T-cell (primary cell): ENCODE data around the gene BMI1. TPM values are rescaled to one million over a fixed set of nuclear protein-coding genes. Genes with fewer than 3 reads are reported as not detected.

Source experiments
- ATAC-seq, 4 experiments: fragments of 200-7000 bp in 3 of 4; fragments of 150-1000 bp in 1 of 4; cut with Tn5 transposase; replicated peaks in 1 of 4; 1 replicate in 3 of 4; 2 replicates in 1 of 4; pipeline ENCODE4 v1.10.0; 2021; ENCODE audit warnings: moderate library complexity in 3 of 4, mild to moderate bottlenecking in 2 of 4, moderate number of reproducible peaks in 1 of 4
- CTCF ChIA-PET, 2 donors: fragments of 300-600 bp; sonication (Branson Sonifier 250); formaldehyde crosslinking; loops; one replicate each; lab custom pipeline; 2022; ENCODE audit warnings: antibody characterized with exemption in 2 of 2; lab: Charles Lee
- POLR2A ChIA-PET, 2 donors: fragments of 300-600 bp; sonication (Branson Sonifier 250); formaldehyde crosslinking; loops; one replicate each; lab custom pipeline; 2022; ENCODE audit warnings: antibody characterized with exemption in 2 of 2; lab: Charles Lee
- DNase-seq, 35 experiments: peaks; one replicate each; pipeline versions ENCODE4 v3.0.0 to v3.0.0-alpha.2; 2013 to 2023
- H3K27ac ChIP-seq: one replicate; pipeline ENCODE4 v1.5.1; 2013; ENCODE audit warnings: low read length
- H3K27me3 ChIP-seq, 2 experiments: replicated peaks in 1 of 2; 1 replicate in 1 of 2; 2 replicates in 1 of 2; pipeline versions ENCODE4 v1.6.1 to v1.7.0; 2013; ENCODE audit warnings: low read length in 1 of 2, mixed read lengths in 1 of 2; ENCODE audit not compliant: control insufficient read depth in 2 of 2, insufficient read depth in 2 of 2; ENCODE audit errors: extremely low read depth in 1 of 2
- H3K36me3 ChIP-seq, 2 donors: 1 replicate in 1 of 2; 2 replicates in 1 of 2; pipeline versions ENCODE4 v1.6.1 to v1.7.0; 2013; ENCODE audit warnings: low read length in 1 of 2; ENCODE audit not compliant: control insufficient read depth in 2 of 2, insufficient read depth in 1 of 2; ENCODE audit errors: extremely low read depth in 1 of 2
- H3K4me1 ChIP-seq, 2 experiments: 1 replicate in 1 of 2; 2 replicates in 1 of 2; pipeline versions ENCODE4 v1.6.1 to v1.7.0; 2013; ENCODE audit warnings: low read length in 2 of 2, mixed read lengths in 1 of 2; ENCODE audit not compliant: insufficient read depth in 2 of 2, control insufficient read depth in 1 of 2; ENCODE audit errors: extremely low read depth in 1 of 2
- H3K4me3 ChIP-seq, 2 donors: 1 replicate in 1 of 2; 2 replicates in 1 of 2; pipeline versions ENCODE4 v1.5.1 to v1.7.0; 2013; ENCODE audit warnings: mild to moderate bottlenecking in 2 of 2, low read length in 1 of 2, moderate library complexity in 1 of 2; ENCODE audit not compliant: control insufficient read depth in 1 of 2; ENCODE audit errors: extremely low read depth in 1 of 2
- H3K9me3 ChIP-seq: 2 replicates; pipeline ENCODE4 v1.7.0; 2013
- H3K27ac Mint-ChIP-seq, 2 donors: one replicate each; pipeline ENCODE4 v1.8.0; 2020 to 2021; ENCODE audit warnings: mild to moderate bottlenecking in 2 of 2, mixed read lengths in 2 of 2
- H3K27me3 Mint-ChIP-seq, 2 donors: one replicate each; pipeline ENCODE4 v1.8.0; 2021 to 2022; ENCODE audit warnings: mixed read lengths in 2 of 2
- H3K36me3 Mint-ChIP-seq: one replicate; pipeline ENCODE4 v1.8.0; 2021; ENCODE audit warnings: mixed read lengths
- H3K4me1 Mint-ChIP-seq, 3 donors: one replicate each; pipeline ENCODE4 v1.8.0; 2020 to 2022; ENCODE audit warnings: mixed read lengths in 3 of 3, mild to moderate bottlenecking in 1 of 3
- H3K4me3 Mint-ChIP-seq, 3 donors: one replicate each; pipeline ENCODE4 v1.8.0; 2020 to 2022; ENCODE audit warnings: mild to moderate bottlenecking in 3 of 3, mixed read lengths in 3 of 3, moderate library complexity in 3 of 3
- H3K9me3 Mint-ChIP-seq, 3 donors: one replicate each; pipeline ENCODE4 v1.8.0; 2020 to 2022; ENCODE audit warnings: mixed read lengths in 3 of 3
- WGBS: methylation state at CpG from one replicate; pipeline ENCODE4 v1.1.5; 2013; ENCODE audit warnings: missing lambda C conversion rate; ENCODE audit not compliant: insufficient coverage; 5-methylcytosine and 5-hydroxymethylcytosine counted together
- total RNA-seq, 35 experiments: library from RNA in 6 of 35; stranded (reverse) in 6 of 35; fragments of 120-200 nt in 1 of 35; gene quantifications; one replicate each; pipeline versions ENCODE4 v1.2.1 to v1.2.4 and lab custom pipeline; 2013 to 2026

Gene BMI1
- total RNA-seq, 5 donors from 2014 or later (not counting 1 experiment from before 2014, with no cell fraction given): 48.9 to 69.2 (median 63.6) TPM

GRCh38 chr10:22317076-22317370 lies 3.9 kb upstream of the BMI1 start:
- no peaks in the 10 kb centered on the region for H3K36me3 ChIP-seq
- H3K27me3 ChIP-seq: peaks cover 0 to 17% of the 10 kb centered on the region in 2 experiments
- Mint-ChIP-seq H3K27ac (peak overlapping the region; percentile 87 to 91), H3K4me1 (peaks cover 28 to 43% (median 35%) of the 10 kb centered on the region in 3 donors), H3K36me3 (peaks cover 3% of the 10 kb centered on the region), H3K27me3 (peaks cover 4 to 10% of the 10 kb centered on the region in 2 donors), H3K9me3 (no peaks in the 10 kb centered on the region), H3K4me3 (peak overlapping the region; percentile 89 to 98 (median 89))
- CTCF ChIA-PET: interaction anchor here in 1 of 2 donors (1.0 to 2.0 kb wide), 3 partner anchors 88 to 821 kb away, joined by 3 to 6 read pairs (median 3); no protein-coding TSS in a partner anchor
- POLR2A ChIA-PET: interaction anchor here (0.8 to 2.4 kb wide), 2 partner anchors 88 kb away, joined by 3 to 12 read pairs; no protein-coding TSS in a partner anchor
- DNase-seq (peak in 8 of 35 experiments; percentile 5 to 61 (median 21)), ATAC-seq (no peak)
- H3K9me3 ChIP-seq: no peaks in the 10 kb centered on the region
- H3K27ac ChIP-seq: peak overlapping the region; percentile 83
- no CpG with 5 or more reads among the region's 9 CpGs for WGBS
- peaks cover 10 to 14% of the 10 kb centered on the region in 2 experiments for H3K4me1 ChIP-seq
- peak overlapping the region; percentile 86 to 95 for H3K4me3 ChIP-seq

DNA sequence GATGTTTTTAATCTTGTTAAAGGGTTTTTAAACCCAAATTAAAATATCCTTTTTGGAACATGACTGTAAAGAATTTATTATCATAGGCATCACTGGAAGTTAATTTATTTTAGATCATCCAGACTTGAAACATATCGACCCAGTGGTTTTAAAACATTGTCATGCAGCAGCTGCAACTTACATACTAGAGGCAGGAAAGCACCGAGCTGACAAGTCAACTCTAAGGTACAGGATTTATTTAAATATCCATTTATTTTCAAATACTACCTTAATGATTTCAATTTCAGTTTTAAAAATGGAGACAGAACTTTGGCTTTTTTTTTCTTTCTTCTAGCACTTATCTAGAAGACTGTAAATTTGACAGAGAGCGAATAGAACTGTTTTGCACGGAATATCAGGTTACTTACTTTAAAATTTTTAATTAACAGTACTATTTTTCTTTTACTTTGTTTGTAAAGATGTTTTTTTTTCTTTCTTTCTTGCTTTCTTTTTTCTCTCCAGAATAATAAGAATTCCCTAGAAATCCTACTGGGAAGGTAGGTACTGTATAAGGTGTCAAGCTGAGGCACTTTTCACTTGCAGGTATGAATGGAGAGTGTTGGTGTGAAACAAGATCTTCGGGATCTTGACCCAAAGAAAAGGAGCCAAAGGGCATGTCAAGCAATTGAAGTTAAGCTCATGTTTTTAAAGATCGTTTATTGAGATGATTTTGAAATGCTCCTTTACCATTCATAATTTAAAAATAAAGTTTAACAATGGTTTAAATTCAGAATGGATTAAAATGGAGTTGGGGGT lies 2.9 kb upstream of the BMI1 start:
- POLR2A ChIA-PET: no interaction called here
- H3K27ac ChIP-seq: no peak overlapping the region
- Mint-ChIP-seq H3K27me3 (peaks cover 8 to 20% of the 10 kb centered on the region in 2 donors), H3K4me3 (peak overlapping the region; percentile 37 to 98 (median 89)), H3K36me3 (peaks cover 3% of the 10 kb centered on the region), H3K27ac (peak overlapping the region in 1 of 2 donors; percentile 36), H3K4me1 (peaks cover 37 to 51% (median 43%) of the 10 kb centered on the region in 3 donors), H3K9me3 (no peaks in the 10 kb centered on the region)
- 100% methylated on average over 1 of the region's 6 CpGs for WGBS
- CTCF ChIA-PET: interaction anchor here in 1 of 2 donors (1.0 kb wide), 1 partner anchor 324 kb away, joined by 3 read pairs; no protein-coding TSS in a partner anchor
- H3K4me3 ChIP-seq: no peak overlapping the region
- H3K36me3 ChIP-seq: no peaks in the 10 kb centered on the region
- no peak for DNase-seq
- H3K9me3 ChIP-seq: no peaks in the 10 kb centered on the region
- no peak for ATAC-seq
- peaks cover 12 to 20% of the 10 kb centered on the region in 2 experiments for H3K4me1 ChIP-seq
- H3K27me3 ChIP-seq: peaks cover 0 to 21% of the 10 kb centered on the region in 2 experiments

- WGBS: no CpG with 5 or more reads among the region's 3 CpGs
- POLR2A ChIA-PET: interaction anchor here (0.6 to 0.9 kb wide), 2 partner anchors 19 to 316 kb away, joined by 3 read pairs; no protein-coding TSS in a partner anchor
- H3K4me1 ChIP-seq: peaks cover 15 to 20% of the 10 kb centered on the region in 2 experiments
- CTCF ChIA-PET: interaction anchor here in 1 of 2 donors (1.0 kb wide), 1 partner anchor 90 kb away, joined by 4 read pairs; no protein-coding TSS in a partner anchor
- Mint-ChIP-seq H3K4me3 (peak overlapping the region in 2 of 3 donors; percentile 86 to 94), H3K4me1 (peaks cover 42 to 59% (median 51%) of the 10 kb centered on the region in 3 donors), H3K27me3 (peaks cover 8 to 27% of the 10 kb centered on the region in 2 donors), H3K27ac (peak overlapping the region in 1 of 2 donors; percentile 66), H3K9me3 (no peaks in the 10 kb centered on the region), H3K36me3 (peaks cover 3% of the 10 kb centered on the region)
- ATAC-seq (no peak), DNase-seq (no peak)
- peaks cover 0 to 21% of the 10 kb centered on the region in 2 experiments for H3K27me3 ChIP-seq
- no peaks in the 10 kb centered on the region for H3K36me3 ChIP-seq
- no peak overlapping the region for H3K4me3 ChIP-seq
- H3K27ac ChIP-seq: no peak overlapping the region
- no peaks in the 10 kb centered on the region for H3K9me3 ChIP-seq
These were observed 2.1 kb upstream of the BMI1 start for GRCh38 chr10:22318772-22319171.

- H3K4me1 Mint-ChIP-seq: peaks cover 48 to 67% (median 59%) of the 10 kb centered on the region in 3 donors
- POLR2A ChIA-PET: interaction anchor here (0.5 to 1.0 kb wide), 4 partner anchors 19 to 794 kb away, joined by 3 to 6 read pairs (median 4); partner anchors contain the start of gene SKIDA1 (in 1 of the 2)
These were observed 1.3 kb upstream of the BMI1 start for GRCh38 chr10:22319547-22319979.

GRCh38 chr10:22319980-22320558 lies 830 bp upstream of the BMI1 start:
- Histone ChIP-seq H3K27me3 (peaks cover 0 to 22% of the 10 kb centered on the region in 2 experiments), H3K4me1 (peaks cover 28 to 29% of the 10 kb centered on the region in 2 experiments), H3K9me3 (no peaks in the 10 kb centered on the region), H3K4me3 (peak overlapping the region; percentile 41 to 57), H3K36me3 (no peaks in the 10 kb centered on the region), H3K27ac (peak overlapping the region; percentile 56)
- ChIA-PET CTCF (interaction anchor here in 1 of 2 donors (1.0 kb wide), 1 partner anchor 91 kb away, joined by 4 read pairs; no protein-coding TSS in a partner anchor), POLR2A (interaction anchor here (0.9 to 1.0 kb wide), 2 partner anchors 18 to 20 kb away, joined by 3 to 5 read pairs; no protein-coding TSS in a partner anchor)
- DNase-seq (peak in 1 of 35 experiments; percentile 34), ATAC-seq (no peak)
- H3K27ac Mint-ChIP-seq: peak overlapping the region; percentile 92 to 93
- H3K4me1 Mint-ChIP-seq: peaks cover 49 to 68% (median 62%) of the 10 kb centered on the region in 3 donors
- peaks cover 8 to 29% of the 10 kb centered on the region in 2 donors for H3K27me3 Mint-ChIP-seq
- WGBS: 3% methylated on average over 22 of the region's 30 CpGs
- H3K36me3 Mint-ChIP-seq: peaks cover 3% of the 10 kb centered on the region
- peak overlapping the region; percentile 86 to 94 (median 90) for H3K4me3 Mint-ChIP-seq
- H3K9me3 Mint-ChIP-seq: no peaks in the 10 kb centered on the region

More at GRCh38 chr10:22319547-22319979, 1.3 kb upstream of the BMI1 start:
- ATAC-seq (no peak), DNase-seq (no peak)
- Histone ChIP-seq H3K27me3 (peaks cover 0 to 21% of the 10 kb centered on the region in 2 experiments), H3K4me1 (peaks cover 23 to 24% of the 10 kb centered on the region in 2 experiments), H3K4me3 (peak overlapping the region in 1 of 2 donors; percentile 57), H3K27ac (no peak overlapping the region), H3K36me3 (no peaks in the 10 kb centered on the region), H3K9me3 (no peaks in the 10 kb centered on the region)
- H3K4me3 Mint-ChIP-seq: peak overlapping the region; percentile 86 to 94 (median 90)
- H3K27ac Mint-ChIP-seq: peak overlapping the region; percentile 92 to 93
- peaks cover 3% of the 10 kb centered on the region for H3K36me3 Mint-ChIP-seq
- WGBS: 96% methylated on average over 9 of the region's 10 CpGs
- H3K27me3 Mint-ChIP-seq: peaks cover 8 to 29% of the 10 kb centered on the region in 2 donors
- CTCF ChIA-PET: interaction anchor here in 1 of 2 donors (1.0 kb wide), 1 partner anchor 90 kb away, joined by 4 read pairs; no protein-coding TSS in a partner anchor
- no peaks in the 10 kb centered on the region for H3K9me3 Mint-ChIP-seq
